Measurements from ENCODE around the gene RASL10A. TPM values are rescaled to one million over a fixed set of nuclear protein-coding genes. Genes with fewer than 3 reads are reported as not detected.
A peak's percentile ranks its signal among the peaks of the same experiment; 100 is the strongest.

RASL10A gene
- total RNA-seq, 2 donors from 2014 or later = 1.1 to 1.8 TPM

- TF ChIP-seq CTCF (IDR thresholded peaks at IDR 0.05) = no peak
- no peak for DNase-seq (ENCODE audit: low spot score)
- Histone ChIP-seq H3K36me3 (peaks cover 9% of the 10 kb centered on the region), H3K4me3 (peak overlapping the region; percentile 81 to 91), H3K4me1 (peaks cover 0 to 62% of the 10 kb centered on the region in 2 donors), H3K27ac (peak overlapping the region; percentile 88 to 89), H3K9me3 (no peaks in the 10 kb centered on the region), H3K27me3 (no peaks in the 10 kb centered on the region)
Measured at GRCh38 chr22:29308148-29308790, 7.2 kb downstream of the RASL10A start.

GRCh38 chr22:29307596-29308147 is 7.8 kb downstream of the RASL10A start:
- Histone ChIP-seq H3K9me3 (no peaks in the 10 kb centered on the region), H3K27ac (peak overlapping the region; percentile 88 to 89), H3K36me3 (peaks cover 9% of the 10 kb centered on the region), H3K4me1 (peaks cover 0 to 64% of the 10 kb centered on the region in 2 donors), H3K4me3 (peak overlapping the region; percentile 81 to 91), H3K27me3 (no peaks in the 10 kb centered on the region)
- no peak for TF ChIP-seq CTCF (IDR thresholded peaks at IDR 0.05)
- DNase-seq (ENCODE audit: low spot score) = no peak

- H3K4me1 ChIP-seq = peaks cover 0 to 61% of the 10 kb centered on the region in 2 donors
- TF ChIP-seq CTCF (IDR thresholded peaks at IDR 0.05) = peak in 1 of 2 donors; percentile 55
- peak; percentile 79 for DNase-seq (ENCODE audit: low spot score)
Measured at GRCh38 chr22:29306835-29307595, 8.5 kb downstream of the RASL10A start.

GRCh38 chr22:29306175-29306834 is 9.2 kb downstream of the RASL10A start, which contains the start of gene GAS2L1:
Gene GAS2L1 (plus strand): TSS chr22:29306650. CDS start chr22:29308106, 1,456 bp downstream.
- H3K4me3 ChIP-seq = peak within 1 kb of the TSS; percentile 81 to 91
- H3K36me3 ChIP-seq = no peaks in the 10 kb centered on the region
- H3K4me1 ChIP-seq = peaks cover 0 to 54% of the 10 kb centered on the region in 2 donors
- H3K27ac ChIP-seq = peak within 1 kb of the TSS; percentile 88 to 89
- peak; percentile 63 to 88 for TF ChIP-seq CTCF (IDR thresholded peaks at IDR 0.05)
- DNase-seq (ENCODE audit: low spot score) = peak; percentile 89
- no peaks in the 10 kb centered on the region for H3K27me3 ChIP-seq
- H3K9me3 ChIP-seq = no peaks in the 10 kb centered on the region

More at GRCh38 chr22:29306835-29307595, 8.5 kb downstream of the RASL10A start:
- peak overlapping the region; percentile 88 to 89 for H3K27ac ChIP-seq
- peaks cover 3% of the 10 kb centered on the region for H3K36me3 ChIP-seq
- H3K27me3 ChIP-seq = no peaks in the 10 kb centered on the region
- no peaks in the 10 kb centered on the region for H3K9me3 ChIP-seq
- peak overlapping the region; percentile 81 to 91 for H3K4me3 ChIP-seq

- Histone ChIP-seq H3K27ac (peak overlapping the region in 1 of 2 donors; percentile 88), H3K9me3 (no peaks in the 10 kb centered on the region), H3K27me3 (no peaks in the 10 kb centered on the region), H3K36me3 (no peaks in the 10 kb centered on the region), H3K4me3 (peak overlapping the region in 1 of 2 donors; percentile 91), H3K4me1 (peaks cover 0 to 49% of the 10 kb centered on the region in 2 donors)
- DNase-seq (ENCODE audit: low spot score) = no peak
- TF ChIP-seq CTCF (IDR thresholded peaks at IDR 0.05) = no peak
Measured at GRCh38 chr22:29305836-29306174, 9.7 kb downstream of the RASL10A start.
